ENCODE results near the gene USP49.

The USP49 gene

DNA sequence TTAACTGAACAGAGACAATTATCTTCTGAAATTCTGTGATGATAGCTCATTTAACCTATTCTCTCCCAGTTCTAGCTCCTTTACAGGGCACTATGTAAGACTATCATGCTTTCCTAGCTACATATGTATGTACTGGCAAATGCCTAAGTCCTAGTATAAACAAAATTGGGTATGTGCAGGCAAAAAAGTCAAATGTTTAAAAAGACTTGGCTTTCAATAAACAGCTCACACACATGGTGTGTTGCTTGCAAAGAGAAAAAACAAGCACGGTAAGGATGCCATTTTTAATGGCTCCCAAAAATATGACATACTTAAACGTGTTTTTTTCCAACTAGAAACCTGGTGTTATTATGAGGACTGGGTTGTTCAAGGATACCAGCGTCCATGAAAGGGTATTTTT lies 62.9 kb downstream of the USP49 start:
- DNase-seq (ENCODE audit: low read depth) = no peak
- H3K4me3 ChIP-seq (ENCODE audit: low read depth, low read length) = no peak overlapping the region
- TF ChIP-seq, protein P1, sequence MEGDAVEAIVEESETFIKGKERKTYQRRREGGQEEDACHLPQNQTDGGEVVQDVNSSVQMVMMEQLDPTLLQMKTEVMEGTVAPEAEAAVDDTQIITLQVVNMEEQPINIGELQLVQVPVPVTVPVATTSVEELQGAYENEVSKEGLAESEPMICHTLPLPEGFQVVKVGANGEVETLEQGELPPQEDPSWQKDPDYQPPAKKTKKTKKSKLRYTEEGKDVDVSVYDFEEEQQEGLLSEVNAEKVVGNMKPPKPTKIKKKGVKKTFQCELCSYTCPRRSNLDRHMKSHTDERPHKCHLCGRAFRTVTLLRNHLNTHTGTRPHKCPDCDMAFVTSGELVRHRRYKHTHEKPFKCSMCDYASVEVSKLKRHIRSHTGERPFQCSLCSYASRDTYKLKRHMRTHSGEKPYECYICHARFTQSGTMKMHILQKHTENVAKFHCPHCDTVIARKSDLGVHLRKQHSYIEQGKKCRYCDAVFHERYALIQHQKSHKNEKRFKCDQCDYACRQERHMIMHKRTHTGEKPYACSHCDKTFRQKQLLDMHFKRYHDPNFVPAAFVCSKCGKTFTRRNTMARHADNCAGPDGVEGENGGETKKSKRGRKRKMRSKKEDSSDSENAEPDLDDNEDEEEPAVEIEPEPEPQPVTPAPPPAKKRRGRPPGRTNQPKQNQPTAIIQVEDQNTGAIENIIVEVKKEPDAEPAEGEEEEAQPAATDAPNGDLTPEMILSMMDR (IDR thresholded peaks at IDR 0.05; ENCODE audit: low read depth, low read length, missing control alignments) = no peak

DNA sequence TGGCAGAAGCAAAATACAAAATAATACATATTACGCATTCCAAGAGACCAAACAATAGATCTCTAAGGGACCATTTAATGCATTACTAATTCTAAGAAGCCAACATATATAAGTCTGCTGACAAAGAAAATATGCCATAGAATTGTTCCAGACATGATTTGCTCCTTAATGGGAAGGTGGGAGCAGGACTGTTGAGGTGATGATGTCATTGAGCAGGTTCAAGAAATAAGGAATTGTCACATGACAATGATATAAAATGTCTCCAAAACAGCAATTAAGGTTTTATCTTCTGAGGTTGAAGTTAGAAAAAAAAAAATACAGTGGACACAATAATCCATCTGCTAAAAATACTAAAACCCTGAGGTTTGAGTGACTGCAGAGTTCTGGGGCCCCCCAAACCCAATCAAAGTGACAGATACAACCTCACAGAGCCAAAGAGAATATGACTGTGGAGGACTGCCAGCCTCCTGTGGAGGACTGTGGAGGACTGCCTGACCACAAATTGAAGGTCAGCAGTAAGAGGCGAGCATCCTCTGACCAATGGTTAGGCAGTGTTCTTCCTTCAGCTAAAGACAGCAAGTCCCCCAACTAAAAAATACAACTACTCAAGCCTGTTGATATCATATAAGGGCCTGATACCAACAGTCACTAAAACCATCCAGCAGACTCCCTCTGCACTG lies 68.7 kb downstream of the USP49 start:
- TF ChIP-seq, protein P1 (IDR thresholded peaks at IDR 0.05; ENCODE audit: low read depth, low read length, missing control alignments) = no peak
- no peak for DNase-seq (ENCODE audit: low read depth)

DNA sequence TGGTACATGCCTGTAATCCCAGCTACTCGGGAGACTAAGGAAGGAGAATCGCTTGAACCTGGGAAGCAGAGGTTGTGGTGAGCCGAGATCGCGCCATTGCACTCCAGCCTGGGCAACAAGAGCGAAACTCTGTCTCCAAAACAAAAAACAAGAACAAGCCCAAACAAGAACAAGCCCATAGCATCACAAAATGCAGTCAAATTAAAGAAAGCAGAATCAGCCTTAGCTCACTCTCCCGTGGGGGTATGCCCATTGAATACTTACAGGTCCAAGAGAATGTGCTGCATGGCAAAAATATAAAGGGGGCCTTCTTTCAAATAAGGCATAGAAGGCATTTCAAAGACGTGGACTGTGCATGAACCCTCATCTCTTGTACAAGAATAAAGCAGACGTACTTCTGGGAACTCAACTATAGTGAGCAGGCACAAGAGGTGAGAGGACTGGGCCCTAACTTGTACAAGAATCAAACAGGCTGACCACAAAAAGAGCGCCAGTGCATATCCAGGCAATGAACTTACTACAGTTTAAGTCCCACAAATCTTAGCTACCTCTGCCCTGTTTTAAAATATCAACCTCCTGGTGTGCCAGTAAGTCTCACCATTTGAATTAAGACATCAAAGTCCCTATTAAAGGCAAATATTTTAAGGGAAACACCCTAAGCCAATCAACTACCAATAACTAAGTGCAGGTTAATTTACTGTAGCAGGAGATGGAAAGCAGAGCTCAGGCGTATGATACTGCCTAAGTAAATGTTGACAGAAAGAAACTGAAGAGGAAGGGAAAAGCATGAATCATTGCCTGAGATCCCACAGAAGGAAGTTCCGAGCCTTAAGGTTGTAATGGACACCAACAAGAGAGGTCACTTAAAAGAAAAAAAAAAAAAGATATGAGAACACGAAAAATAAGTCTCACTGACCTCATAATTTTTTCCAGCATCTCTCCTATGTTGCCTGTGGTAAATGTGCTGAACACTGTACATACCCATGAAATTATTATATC lies 70.3 kb downstream of the USP49 start:
- TF ChIP-seq, protein P1 (IDR thresholded peaks at IDR 0.05; ENCODE audit: low read depth, low read length, missing control alignments) = no peak
- no peak for DNase-seq (ENCODE audit: low read depth)
- no peak overlapping the region for H3K4me3 ChIP-seq (ENCODE audit: low read depth, low read length)

More for the DNA sequence above, 68.7 kb downstream of the USP49 start:
- H3K4me3 ChIP-seq (ENCODE audit: low read depth, low read length) = no peak overlapping the region

DNA sequence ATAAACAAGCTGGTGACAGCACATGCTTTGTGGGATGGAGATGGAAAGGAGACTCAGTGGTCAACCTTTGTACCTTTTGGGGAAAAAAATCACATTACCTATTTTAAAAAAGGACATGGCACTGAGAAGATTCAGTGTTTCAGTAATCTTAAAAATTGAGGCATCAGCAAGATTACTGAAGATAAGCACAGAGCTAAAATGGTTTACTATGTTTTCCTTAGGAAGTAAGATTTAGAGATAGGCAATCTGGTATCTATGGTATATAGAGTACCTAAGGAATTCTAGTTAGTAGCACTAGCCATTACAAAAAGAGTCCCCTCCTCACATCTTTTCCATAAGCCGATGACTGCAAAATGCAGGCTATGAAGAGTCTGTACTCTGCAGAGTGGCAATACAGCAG lies 72.0 kb downstream of the USP49 start:
- H3K4me3 ChIP-seq (ENCODE audit: low read depth, low read length) = no peak overlapping the region
- TF ChIP-seq, protein P1 (IDR thresholded peaks at IDR 0.05; ENCODE audit: low read depth, low read length, missing control alignments) = no peak
- DNase-seq (ENCODE audit: low read depth) = no peak

DNA sequence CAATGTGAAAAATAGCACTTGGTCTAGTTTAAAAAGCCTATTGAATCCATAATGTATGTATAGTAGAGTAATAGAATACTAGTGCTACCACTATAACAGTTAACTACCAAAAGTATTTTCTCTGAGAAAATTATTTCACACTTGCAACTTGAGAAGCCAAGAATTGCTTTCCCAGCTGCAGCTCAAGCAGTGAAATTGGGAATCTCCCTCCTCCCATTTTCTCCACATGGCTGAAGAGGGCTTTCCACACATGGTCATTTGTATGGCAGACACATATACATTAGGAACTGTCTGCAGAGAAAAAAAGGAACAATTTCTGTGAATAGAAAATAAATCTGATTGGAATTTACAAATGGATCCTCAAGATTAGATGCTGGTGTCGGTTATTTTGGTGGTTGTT lies 73.2 kb downstream of the USP49 start:
- TF ChIP-seq, protein P1 (IDR thresholded peaks at IDR 0.05; ENCODE audit: low read depth, low read length, missing control alignments) = no peak
- DNase-seq (ENCODE audit: low read depth) = no peak
- H3K4me3 ChIP-seq (ENCODE audit: low read depth, low read length) = no peak overlapping the region

DNA sequence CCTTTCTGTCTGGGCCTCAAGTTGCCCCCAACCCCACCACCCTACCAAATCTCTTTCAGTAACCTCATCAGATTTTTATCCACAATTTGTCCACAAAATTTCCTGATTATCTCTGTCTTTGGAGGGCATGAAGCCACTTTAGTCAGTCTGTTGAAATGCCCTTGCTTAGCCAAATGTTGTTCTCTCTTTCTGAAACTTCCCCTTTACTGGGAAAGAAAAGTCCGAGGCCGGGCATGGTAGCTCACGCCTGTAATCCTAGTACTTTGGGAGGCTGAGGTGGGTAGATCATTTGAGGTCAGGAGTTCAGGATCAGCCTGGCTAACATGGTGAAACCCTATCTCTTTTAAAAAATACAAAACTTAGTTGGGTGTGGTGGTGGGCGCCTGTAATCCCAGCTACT lies 73.9 kb downstream of the USP49 start:
- DNase-seq (ENCODE audit: low read depth) = no peak
- no peak overlapping the region for H3K4me3 ChIP-seq (ENCODE audit: low read depth, low read length)
- TF ChIP-seq, protein P1 (IDR thresholded peaks at IDR 0.05; ENCODE audit: low read depth, low read length, missing control alignments) = no peak
